Inflammatory macrophage (primary cell): ENCODE measurements around the gene PPP1R13L.
A peak's percentile ranks its signal among the peaks of the same experiment; 100 is the strongest.
"Not testable (repeated sequence)": the region's sequence is repeated elsewhere in the genome, so short reads cannot be mapped to it uniquely, and the experiment has no call there.

Experiments used
- DNase-seq, 2 donors: peaks; one replicate each; pipeline ENCODE4 v3.0.0-alpha.2; 2020 to 2022

The PPP1R13L gene

DNA sequence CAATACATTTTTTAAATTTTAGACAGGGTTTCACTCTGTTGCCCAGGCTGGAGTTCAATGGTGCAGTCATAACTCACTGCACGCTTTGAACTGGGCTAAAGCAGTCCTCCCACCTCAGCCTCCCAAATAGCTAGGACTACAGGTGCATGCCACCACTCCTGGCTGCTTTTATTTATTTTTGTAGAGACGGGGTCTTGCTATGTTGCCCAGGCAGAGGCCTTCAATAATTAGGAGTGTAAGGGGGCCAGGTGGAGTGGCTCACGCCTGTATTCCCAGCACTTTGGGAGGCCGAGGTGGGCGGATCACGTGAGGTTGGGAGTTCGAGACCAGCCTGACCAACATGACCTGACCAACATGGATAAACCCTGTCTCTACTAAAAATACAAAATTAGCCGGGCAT lies 27.7 kb upstream of the PPP1R13L start:
- not testable (repeated sequence) for DNase-seq

GRCh38 chr19:45431008-45431407 lies 26.1 kb upstream of the PPP1R13L start:
- peak; percentile 69 to 77 for DNase-seq

GRCh38 chr19:45429896-45430295 lies 25.0 kb upstream of the PPP1R13L start:
- not testable (repeated sequence) for DNase-seq

DNA sequence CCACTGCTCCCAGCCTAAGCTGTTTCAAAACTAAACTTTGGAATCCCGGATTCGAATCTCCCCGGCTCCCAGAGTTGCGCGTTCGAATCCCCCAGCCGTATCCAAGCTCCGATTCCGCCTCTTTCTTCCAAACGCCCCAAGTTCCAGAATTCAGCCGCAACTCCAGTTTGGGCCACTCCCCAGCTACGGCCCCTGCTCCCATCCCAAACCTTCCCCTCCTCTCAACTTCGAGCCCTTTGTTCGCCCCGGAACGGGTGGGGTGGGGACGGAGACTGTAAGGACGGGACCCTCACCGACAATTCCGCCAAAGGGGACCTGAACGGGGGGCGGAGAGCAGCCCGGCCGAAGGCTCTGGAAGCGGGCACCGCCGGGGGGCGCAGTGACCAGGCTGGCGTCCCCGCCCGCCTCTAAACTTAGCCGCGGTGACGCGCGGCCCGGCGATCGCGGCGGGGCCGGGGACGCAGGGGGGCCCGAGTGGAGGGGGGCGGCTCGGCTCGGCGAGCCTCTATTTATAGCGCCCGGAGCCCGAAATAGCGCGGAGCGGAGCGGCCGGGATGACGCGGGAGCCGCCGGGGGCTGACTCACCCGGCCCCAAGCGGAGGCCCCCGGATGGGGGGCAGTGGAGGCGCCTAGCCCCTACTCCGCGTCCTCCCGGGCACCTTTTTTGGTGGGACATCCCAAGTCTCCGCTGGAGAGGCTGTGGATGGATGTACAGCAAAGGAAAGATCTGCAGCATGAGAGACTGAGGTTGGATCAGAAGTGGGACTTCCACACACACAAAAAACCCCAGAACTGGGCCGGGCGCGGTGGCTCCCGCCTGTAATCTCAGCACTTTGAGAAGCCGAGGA lies 23.7 kb upstream of the PPP1R13L start:
- peak in 1 of 2 donors; percentile 32 for DNase-seq

- peak; percentile 84 to 89 for DNase-seq
These were observed 19.6 kb upstream of the PPP1R13L start for GRCh38 chr19:45424191-45425058.

DNA sequence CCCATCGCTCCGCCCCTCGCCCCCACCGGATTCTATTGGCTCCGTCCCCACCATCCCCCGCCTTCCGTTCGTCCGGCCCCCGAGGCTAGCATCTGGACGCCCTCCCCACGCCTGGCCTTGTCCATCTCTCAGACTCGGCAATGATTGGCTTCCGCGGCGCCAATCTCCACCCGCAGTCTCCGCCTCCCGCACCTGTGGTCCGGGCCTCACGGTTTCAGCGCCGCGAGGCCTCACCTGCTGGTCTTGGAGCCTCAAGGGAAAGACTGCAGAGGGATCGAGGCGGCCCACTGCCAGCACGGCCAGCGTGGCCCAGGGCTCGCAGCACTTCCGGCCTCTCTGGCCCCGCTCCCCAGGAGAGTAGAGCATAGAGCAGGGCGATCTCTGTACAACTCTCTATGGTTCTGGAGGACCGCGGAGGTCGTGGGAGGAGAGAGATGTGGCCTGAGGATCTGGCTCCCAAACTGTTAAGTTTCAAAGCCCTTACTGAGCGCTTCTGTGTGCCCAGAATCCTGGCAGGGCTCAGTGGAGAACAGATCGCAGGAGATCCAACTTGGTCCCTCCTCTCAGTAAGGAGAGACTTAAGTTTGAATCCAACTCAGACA lies 18.8 kb upstream of the PPP1R13L start, which contains the start of gene ERCC1:
TSS of gene ERCC1 (minus strand) at position 329 of the 602 bp plus-strand sequence. CDS start 543 bp downstream, outside the sequence.
- DNase-seq: peak; percentile 92 to 95

- DNase-seq: no peak
These were observed 18.2 kb upstream of the PPP1R13L start for GRCh38 chr19:45423033-45423588.

DNA sequence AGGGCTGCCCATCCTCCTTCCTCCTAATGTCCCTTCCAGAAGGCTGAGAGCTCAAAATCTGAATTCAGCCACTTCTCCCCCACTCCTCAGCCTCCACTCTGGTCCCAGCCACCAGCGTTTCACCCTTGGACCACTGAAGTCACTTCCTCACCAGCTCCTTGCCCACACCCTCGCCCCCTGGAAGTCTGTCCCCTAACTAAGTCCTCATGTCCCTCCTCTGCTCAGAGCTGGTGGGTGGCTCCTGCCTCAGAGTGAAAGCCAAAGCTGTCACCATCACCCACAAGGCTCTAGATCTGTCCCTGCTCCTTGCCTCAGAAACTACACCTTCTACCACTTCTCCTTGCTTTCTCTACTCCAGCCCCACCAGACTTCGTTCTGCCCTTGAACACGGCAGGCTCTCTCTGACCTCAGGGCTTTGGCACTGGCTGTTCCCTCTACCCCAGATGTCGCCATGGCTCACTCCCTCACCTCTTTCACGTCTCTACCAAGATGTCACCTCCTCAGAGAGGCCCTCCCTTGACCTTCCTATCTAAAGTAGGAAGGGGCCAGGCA lies 17.2 kb upstream of the PPP1R13L start:
- DNase-seq: peak; percentile 38 to 77

GRCh38 chr19:45420871-45421270 lies 16.0 kb upstream of the PPP1R13L start:
- no peak for DNase-seq

- no peak for DNase-seq
These were observed 15.5 kb upstream of the PPP1R13L start for GRCh38 chr19:45420356-45420755.

GRCh38 chr19:45419895-45420294 lies 15.0 kb upstream of the PPP1R13L start:
- no peak for DNase-seq

DNA sequence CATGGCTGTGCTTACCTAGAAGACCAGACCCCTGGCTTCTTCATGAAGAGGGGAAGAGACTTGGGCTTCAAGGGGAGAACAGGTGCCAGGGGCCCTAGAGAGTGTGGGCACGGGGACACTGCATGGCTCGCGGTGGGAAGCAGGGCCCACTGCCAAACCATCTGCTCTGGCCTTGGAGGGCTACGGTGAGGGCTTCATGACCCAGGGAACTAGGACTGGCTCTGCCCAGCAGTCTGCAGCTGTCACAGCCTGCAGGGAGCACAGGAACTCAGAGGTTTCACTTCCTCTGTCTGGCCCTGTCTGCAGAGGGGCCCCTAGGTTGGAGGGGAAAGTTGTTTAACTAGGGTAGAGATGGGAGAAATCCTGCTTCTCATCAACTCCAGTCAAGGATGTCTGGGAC lies 14.5 kb upstream of the PPP1R13L start:
- peak; percentile 78 to 80 for DNase-seq

GRCh38 chr19:45418802-45419201 lies 13.9 kb upstream of the PPP1R13L start:
- DNase-seq: no peak

DNA sequence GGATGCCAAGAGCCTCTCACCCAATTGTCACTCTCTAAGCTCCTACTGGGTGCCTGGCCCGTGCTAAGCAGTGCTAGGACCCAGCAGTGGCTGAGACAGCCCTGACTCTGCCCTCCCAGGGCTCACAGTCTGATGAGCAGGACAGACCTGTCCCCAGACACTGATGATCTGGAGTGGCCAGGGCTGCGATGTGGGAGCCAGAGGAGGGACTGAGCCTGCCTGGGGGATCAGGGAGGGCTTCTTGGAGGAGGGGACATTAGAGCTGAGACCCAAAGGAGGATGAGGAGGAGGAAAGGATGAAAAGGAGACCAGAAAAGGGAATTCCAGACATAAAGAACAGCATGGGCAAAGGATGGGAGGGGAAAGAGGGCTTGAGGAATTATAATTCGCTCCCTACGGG lies 12.3 kb upstream of the PPP1R13L start:
- DNase-seq: no peak

- no peak for DNase-seq
These were observed 9.6 kb upstream of the PPP1R13L start for GRCh38 chr19:45414468-45414867.

- no peak for DNase-seq
These were observed 8.6 kb upstream of the PPP1R13L start for GRCh38 chr19:45413497-45413896.

- not testable (repeated sequence) for DNase-seq
These were observed 5.5 kb upstream of the PPP1R13L start for GRCh38 chr19:45410330-45410729.

- DNase-seq: no peak
These were observed 4.7 kb upstream of the PPP1R13L start for GRCh38 chr19:45409557-45409920.

GRCh38 chr19:45408830-45409556 lies 4.1 kb upstream of the PPP1R13L start:
- no peak for DNase-seq

- no peak for DNase-seq
These were observed 3.3 kb upstream of the PPP1R13L start for GRCh38 chr19:45408121-45408520.

GRCh38 chr19:45407585-45407984 lies 2.7 kb upstream of the PPP1R13L start:
- DNase-seq: not testable (repeated sequence)

- no peak for DNase-seq
These were observed 2.2 kb upstream of the PPP1R13L start for GRCh38 chr19:45407091-45407375.
